ENCODE results near the gene CAPN14. TPM values are rescaled to one million over a fixed set of nuclear protein-coding genes. Genes with fewer than 3 reads are reported as not detected.

The CAPN14 gene
- total RNA-seq, 2 experiments from 2014 or later, result 0.59 to 0.69 TPM

DNA sequence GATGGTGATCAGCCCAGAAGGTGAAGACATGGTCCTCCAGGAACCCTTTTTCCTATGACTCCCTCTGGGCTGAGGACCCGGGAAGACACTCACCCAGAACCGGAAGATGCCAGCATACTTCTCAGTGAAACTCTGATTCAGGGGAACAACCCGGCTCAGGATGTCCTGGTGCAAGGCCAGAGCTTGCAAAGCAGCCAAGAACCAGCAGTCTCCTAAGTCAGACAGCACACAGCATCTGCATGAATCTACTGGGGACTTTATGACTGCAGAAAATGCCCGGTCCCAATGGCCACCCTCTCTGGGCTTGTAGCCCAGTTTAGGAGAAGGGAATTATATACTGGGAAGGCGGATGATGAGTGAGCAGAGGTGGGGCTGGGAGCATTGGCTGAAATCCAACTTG is 15.3 kb downstream of the CAPN14 start:
- Mint-ChIP-seq H3K27me3 (no peaks in the 10 kb centered on the region), H3K4me3 (no peak overlapping the region), H3K36me3 (ENCODE audit: low read depth) (no peaks in the 10 kb centered on the region), H3K27ac (no peak overlapping the region), H3K9me3 (no peaks in the 10 kb centered on the region), H3K4me1 (ENCODE audit: low read depth) (no peaks in the 10 kb centered on the region)
- ATAC-seq, result no peak
- ChIA-PET CTCF (no interaction called here), POLR2A (interaction anchor here (0.6 kb wide), 1 partner anchor 125 kb away, joined by 3 read pairs; no protein-coding TSS in a partner anchor)
- TF ChIP-seq, protein P1, sequence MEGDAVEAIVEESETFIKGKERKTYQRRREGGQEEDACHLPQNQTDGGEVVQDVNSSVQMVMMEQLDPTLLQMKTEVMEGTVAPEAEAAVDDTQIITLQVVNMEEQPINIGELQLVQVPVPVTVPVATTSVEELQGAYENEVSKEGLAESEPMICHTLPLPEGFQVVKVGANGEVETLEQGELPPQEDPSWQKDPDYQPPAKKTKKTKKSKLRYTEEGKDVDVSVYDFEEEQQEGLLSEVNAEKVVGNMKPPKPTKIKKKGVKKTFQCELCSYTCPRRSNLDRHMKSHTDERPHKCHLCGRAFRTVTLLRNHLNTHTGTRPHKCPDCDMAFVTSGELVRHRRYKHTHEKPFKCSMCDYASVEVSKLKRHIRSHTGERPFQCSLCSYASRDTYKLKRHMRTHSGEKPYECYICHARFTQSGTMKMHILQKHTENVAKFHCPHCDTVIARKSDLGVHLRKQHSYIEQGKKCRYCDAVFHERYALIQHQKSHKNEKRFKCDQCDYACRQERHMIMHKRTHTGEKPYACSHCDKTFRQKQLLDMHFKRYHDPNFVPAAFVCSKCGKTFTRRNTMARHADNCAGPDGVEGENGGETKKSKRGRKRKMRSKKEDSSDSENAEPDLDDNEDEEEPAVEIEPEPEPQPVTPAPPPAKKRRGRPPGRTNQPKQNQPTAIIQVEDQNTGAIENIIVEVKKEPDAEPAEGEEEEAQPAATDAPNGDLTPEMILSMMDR (IDR thresholded peaks at IDR 0.05), result no peak
- DNase-seq, result no peak
- intact Hi-C loops (cut with micrococcal nuclease), result no loop called here

DNA sequence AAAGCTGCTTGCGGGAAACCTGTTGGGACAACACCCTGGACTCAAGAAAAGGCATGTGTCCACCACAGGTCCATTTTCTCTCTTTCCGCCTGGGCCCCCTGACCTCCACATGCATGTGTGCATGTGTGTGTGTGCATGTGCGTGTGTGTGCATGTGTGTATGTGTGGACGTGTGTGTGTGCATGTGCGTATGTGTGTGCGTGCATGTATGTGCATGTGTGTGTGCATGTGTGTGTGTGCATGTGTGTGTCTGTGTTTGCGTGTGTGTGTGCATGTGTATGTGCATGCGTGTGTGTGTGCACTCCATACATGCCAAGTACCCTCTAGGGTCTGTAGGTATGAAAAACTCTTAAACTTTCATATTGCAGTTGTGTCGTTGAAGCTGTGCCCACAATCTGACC is 16.3 kb downstream of the CAPN14 start:
- intact Hi-C loops (cut with micrococcal nuclease), result no loop called here

DNA sequence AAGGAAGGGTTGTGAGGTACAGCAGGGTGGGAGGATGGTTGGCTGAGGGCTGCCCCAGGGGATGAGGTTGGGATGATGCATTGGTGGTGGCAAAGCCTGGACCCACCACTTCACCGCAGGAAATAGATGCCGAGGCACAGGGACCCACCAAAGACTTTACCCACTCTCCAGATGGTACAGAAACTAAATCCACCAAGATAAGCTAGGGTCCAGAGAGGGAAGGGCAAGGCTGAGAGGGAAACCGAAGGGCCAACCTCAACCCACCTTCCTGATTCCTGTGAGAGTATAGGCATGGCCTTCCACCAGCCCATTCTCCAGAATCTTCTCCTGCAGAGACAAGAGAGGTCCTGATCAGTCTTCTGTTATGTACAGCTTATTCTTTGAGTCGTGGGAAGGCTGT is 18.1 kb downstream of the CAPN14 start:
- TF ChIP-seq, protein P1 (IDR thresholded peaks at IDR 0.05), result no peak
- H3K27ac Mint-ChIP-seq, result no peak overlapping the region

More for the DNA sequence above, 16.3 kb downstream of the CAPN14 start:
- ATAC-seq (no peak), DNase-seq (no peak)
- H3K9me3 Mint-ChIP-seq, result no peaks in the 10 kb centered on the region
- ChIA-PET POLR2A (no interaction called here), CTCF (interaction anchor here (1.1 kb wide), 1 partner anchor 24 kb away, joined by 3 read pairs; no protein-coding TSS in a partner anchor)
- H3K27me3 Mint-ChIP-seq, result no peaks in the 10 kb centered on the region
- no peaks in the 10 kb centered on the region for H3K4me1 Mint-ChIP-seq (ENCODE audit: low read depth)
- no peak overlapping the region for H3K27ac Mint-ChIP-seq
- no peaks in the 10 kb centered on the region for H3K36me3 Mint-ChIP-seq (ENCODE audit: low read depth)
- TF ChIP-seq, protein P1 (IDR thresholded peaks at IDR 0.05), result no peak
- no peak overlapping the region for H3K4me3 Mint-ChIP-seq

DNA sequence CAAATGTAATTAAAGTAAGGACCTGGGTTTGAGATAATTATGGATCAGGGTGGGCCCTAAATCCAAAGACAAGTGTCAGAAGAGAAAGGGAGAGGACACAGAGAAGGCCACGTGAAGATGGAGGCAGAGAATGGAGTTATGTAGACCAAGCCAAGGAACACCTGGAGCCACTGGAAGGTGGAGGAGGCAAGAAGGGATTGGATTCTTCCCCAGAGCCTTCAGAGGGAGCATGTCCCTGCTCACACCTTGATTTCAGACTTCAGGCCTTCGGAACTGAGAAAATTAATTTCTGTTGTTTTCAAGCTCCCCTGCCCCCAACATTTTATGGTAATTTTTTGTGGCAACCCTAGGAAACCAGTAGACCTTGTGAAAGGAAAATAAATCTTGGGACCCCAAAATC is 19.6 kb downstream of the CAPN14 start:
- Mint-ChIP-seq H3K4me1 (ENCODE audit: low read depth) (no peaks in the 10 kb centered on the region), H3K4me3 (no peak overlapping the region), H3K36me3 (ENCODE audit: low read depth) (no peaks in the 10 kb centered on the region), H3K9me3 (no peaks in the 10 kb centered on the region), H3K27ac (no peak overlapping the region), H3K27me3 (no peaks in the 10 kb centered on the region)
- ChIA-PET CTCF (interaction anchor here (1.5 kb wide), 1 partner anchor 136 kb away, joined by 5 read pairs; no protein-coding TSS in a partner anchor), POLR2A (no interaction called here)
- intact Hi-C loops (cut with micrococcal nuclease), result no loop called here
- no peak for ATAC-seq
- TF ChIP-seq, protein P1 (IDR thresholded peaks at IDR 0.05), result no peak
- no peak for DNase-seq

More for the DNA sequence above, 18.1 kb downstream of the CAPN14 start:
- no peaks in the 10 kb centered on the region for H3K4me1 Mint-ChIP-seq (ENCODE audit: low read depth)
- H3K4me3 Mint-ChIP-seq, result no peak overlapping the region
- DNase-seq (no peak), ATAC-seq (no peak)
- no peaks in the 10 kb centered on the region for H3K27me3 Mint-ChIP-seq
- ChIA-PET POLR2A (no interaction called here), CTCF (interaction anchor here (1.5 kb wide), 1 partner anchor 488 kb away, joined by 3 read pairs; no protein-coding TSS in a partner anchor)
- intact Hi-C loops (cut with micrococcal nuclease), result no loop called here
- H3K9me3 Mint-ChIP-seq, result no peaks in the 10 kb centered on the region
- no peaks in the 10 kb centered on the region for H3K36me3 Mint-ChIP-seq (ENCODE audit: low read depth)

DNA sequence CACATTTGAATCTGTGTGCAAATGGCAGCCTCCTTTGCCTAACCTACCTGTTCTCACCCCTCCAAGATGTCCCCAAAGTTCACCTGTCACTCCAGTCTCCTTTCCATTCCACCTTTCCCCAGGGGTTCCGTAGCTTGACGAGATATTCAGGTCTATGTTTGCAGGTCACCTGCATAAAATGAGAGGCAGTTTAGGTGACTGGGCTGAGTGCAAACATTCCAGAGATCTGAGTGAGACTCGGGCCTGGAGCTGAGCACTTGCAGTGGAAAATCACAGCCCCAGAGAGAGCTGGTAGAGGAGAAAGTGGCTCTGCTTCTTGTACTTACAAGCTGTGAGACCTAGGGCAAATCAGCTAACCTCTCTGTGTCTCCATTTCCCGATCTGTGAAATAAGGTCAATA is 20.1 kb downstream of the CAPN14 start:
- TF ChIP-seq, protein P1 (IDR thresholded peaks at IDR 0.05), result no peak
- no peaks in the 10 kb centered on the region for H3K9me3 Mint-ChIP-seq

More for the DNA sequence above, 20.1 kb downstream of the CAPN14 start:
- POLR2A ChIA-PET, result no interaction called here
- intact Hi-C loops (cut with micrococcal nuclease), result no loop called here
- no peaks in the 10 kb centered on the region for H3K4me1 Mint-ChIP-seq (ENCODE audit: low read depth)
- H3K27me3 Mint-ChIP-seq, result no peaks in the 10 kb centered on the region
- H3K36me3 Mint-ChIP-seq (ENCODE audit: low read depth), result no peaks in the 10 kb centered on the region
- no peak for ATAC-seq
- H3K27ac Mint-ChIP-seq, result no peak overlapping the region
- CTCF ChIA-PET, result interaction anchor here (1.5 kb wide), 1 partner anchor 136 kb away, joined by 5 read pairs; no protein-coding TSS in a partner anchor
- H3K4me3 Mint-ChIP-seq, result no peak overlapping the region
- DNase-seq, result no peak

Measured in activated CD8-positive, alpha-beta T cell treated with anti-CD3 and anti-CD28 coated beads for 36 hours (primary cell).